Measurements from ENCODE around the gene MYH10.

MYH10 gene

GRCh38 chr17:8647956-8648355, 17.4 kb upstream of the MYH10 start:
- DNase-seq = no peak

GRCh38 chr17:8647202-8647601, 16.7 kb upstream of the MYH10 start:
- no peak for DNase-seq

DNA sequence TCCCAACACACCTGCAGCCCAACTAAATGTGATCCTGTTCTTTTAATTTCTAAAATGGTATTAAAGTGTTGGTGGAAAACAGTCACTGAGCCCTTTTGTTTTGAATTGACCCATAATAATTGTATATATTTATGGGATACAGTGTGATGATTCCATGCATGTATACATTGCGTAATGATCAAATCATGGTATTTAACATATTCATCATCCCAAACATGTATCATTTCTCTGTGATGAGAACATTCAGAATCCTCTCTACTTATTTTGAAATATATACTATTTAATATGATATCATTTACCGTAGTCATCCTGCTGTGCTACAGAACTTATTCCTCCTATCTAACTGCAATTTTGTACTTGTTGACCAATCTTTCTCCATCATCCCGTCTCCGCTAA, 14.0 kb upstream of the MYH10 start:
- no peak for DNase-seq

DNA sequence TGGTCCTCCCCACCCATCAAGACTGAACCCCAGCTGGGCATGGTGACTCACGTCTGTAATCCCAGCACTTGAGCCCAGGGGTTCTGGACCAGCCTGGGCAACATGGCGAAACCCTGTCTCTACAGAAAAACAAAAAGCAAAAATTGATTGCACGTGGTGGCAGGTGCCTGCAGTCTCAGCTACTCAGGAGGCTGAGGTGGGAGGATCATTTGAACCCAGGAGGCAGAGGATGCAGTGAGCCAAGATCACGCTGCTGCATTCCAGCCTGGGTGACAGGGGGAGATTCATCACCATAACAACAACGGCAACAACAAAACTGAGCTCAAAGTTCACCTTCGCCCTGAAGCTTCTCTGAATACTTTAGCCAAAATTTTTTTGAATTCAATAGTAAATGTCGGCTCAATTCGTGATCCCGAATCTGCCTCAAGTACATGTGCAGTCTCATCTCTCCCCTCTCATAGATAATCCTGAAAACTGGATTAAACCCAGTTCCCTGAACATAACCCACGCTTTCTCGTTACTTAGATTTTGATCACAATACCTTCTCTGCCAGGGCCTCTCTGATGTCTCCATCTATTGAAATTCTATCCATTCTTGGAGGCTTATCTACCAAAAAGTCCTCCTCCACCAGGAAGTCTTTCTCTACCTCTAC, 13.5 kb upstream of the MYH10 start:
- no peak for DNase-seq

- no peak for DNase-seq
Measured at GRCh38 chr17:8639709-8640108, 9.2 kb upstream of the MYH10 start.

DNA sequence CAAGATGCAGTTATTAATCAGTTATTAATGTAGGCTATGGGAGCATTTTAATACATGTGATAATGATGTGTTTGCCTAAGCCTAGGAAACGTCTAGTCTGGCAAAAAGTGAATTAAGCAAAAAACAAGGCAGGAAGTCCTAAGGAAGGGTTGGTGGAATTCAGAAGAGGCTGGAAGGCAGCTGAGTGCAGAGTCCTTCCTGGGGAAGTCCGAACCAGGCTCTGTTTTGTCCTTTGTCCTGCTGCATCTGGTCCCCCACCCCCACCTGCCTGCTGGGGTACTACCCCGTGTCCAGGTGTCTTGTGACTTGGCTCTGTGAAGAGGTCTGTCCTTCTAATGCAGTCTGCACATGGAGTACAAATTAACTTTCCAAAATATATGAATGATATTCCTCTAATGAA, 1.5 kb upstream of the MYH10 start:
- DNase-seq = no peak

GRCh38 chr17:8631554-8631877, 991 bp upstream of the MYH10 start:
- DNase-seq = no peak

GRCh38 chr17:8630802-8631553, 453 bp upstream of the MYH10 start:
- peak; percentile 97 for DNase-seq

DNA sequence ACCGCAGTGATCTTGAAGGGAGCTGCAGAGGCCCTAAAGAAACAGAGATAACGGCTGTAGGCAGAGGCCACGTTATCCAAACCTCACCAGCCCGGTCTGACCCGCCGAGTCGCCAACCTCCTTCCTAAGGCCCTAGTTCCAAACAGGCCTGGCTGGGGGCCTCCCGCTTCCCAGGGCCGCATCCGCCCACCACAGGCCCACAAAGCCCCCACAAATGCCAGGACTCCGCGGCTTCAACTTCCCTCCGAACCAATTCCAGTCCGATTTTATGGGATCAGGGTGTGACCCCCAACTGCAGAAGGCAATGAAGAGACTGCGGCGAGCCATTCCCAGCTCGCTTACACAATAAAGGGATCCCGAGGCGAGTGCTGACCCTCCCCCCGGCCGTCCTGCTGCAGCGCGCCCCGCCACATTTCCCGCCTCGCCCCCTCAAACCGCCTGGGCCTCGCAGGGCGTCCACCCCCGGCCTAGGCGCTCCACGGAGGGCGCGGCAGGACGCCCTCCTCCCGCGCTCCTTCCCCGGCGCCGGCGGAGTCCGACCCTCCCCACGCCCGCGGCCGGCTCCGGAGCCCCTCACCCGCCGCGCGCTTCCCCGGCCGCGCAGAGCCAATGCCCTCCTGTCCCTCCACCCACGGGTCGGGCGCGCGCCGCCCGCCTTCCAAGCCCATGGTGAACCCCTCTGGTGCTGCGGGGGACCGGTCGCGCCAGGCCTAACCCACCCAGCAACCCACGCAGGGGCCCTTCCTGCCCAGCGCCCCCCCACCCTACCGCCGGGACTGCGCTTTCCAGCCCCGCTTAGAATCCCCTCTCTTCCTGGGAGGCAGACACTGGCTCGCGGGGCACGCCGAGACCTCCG, 926 bp downstream of the MYH10 start:
- DNase-seq = no peak

- DNase-seq = peak; percentile 18
Measured at GRCh38 chr17:8628609-8629169, 1.8 kb downstream of the MYH10 start.

DNA sequence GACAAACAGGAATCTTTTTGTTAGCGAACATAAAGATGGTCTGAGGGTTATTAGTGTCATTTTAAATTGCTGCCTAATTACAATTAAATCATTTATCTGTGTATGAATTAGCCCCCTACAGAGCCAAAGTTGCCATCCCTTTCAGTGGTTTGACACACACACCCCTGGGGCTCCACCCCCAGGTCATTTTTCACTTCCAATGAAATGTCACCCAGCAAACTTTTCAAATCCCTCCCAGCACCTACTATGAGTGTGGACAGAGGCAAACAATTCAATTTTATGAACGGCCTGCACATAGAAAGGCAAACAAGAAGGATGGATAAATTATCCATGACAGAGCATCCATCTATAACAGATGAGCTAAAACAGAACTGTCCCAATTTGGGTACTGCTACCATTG, 2.4 kb downstream of the MYH10 start:
- DNase-seq = no peak

- DNase-seq = no peak
Measured at GRCh38 chr17:8623591-8623990, 6.9 kb downstream of the MYH10 start.

GRCh38 chr17:8622191-8622590, 8.3 kb downstream of the MYH10 start:
- DNase-seq = no peak

GRCh38 chr17:8621585-8621984, 8.9 kb downstream of the MYH10 start:
- no peak for DNase-seq

GRCh38 chr17:8619294-8619693, 11.2 kb downstream of the MYH10 start:
- no peak for DNase-seq

GRCh38 chr17:8618825-8619224, 11.7 kb downstream of the MYH10 start:
- no peak for DNase-seq

DNA sequence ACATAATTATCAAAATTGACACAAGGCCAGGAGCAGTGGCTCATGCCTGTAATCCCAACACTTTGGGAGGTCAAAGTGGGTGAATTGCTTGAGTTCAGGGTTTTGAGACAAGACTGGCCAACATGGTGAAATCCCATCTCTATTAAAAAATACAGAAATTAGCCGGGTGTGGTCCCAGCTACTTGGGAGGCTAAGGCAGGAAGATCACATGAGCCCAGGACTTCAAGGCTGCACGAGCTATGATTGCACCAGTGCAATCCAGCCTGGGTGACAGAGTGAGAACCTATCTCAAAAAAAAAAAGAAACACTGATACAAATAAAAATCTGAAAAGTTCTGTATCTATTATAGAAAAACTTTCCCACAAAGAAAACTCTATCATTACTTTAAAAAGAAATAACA, 15.5 kb downstream of the MYH10 start:
- DNase-seq = no peak

DNA sequence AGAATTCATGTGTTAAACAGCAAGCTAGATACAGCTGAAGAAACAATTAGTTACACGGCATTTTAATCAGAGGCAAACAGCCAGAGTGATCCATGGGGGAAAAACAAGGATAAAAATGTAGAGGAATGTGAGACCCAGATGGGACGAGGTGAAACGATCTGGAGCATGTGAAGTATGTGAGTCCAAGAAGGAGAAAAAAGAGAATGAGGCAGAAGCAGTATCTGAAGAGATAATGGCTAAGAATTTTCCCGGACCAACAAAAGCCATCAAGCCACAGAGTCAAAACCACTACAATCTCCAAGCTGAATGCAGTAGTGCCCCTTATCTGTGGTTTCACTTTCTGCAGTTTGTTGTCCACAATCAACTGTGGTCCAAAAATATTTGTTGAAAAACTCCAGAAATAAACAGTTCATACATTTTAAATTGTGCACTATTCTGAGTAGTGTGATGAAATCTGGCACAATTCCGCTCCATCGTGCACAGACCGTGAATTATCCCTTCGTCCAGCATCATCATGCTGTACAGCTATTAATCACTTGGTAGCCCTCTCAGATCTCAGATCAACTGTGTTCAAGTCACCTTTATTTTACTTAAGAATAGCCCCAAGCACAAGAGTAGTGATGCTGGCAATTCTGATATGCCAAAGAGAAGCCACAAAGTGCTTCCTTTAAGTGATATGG, 18.8 kb downstream of the MYH10 start:
- no peak for DNase-seq

GRCh38 chr17:8611137-8611536, 19.4 kb downstream of the MYH10 start:
- DNase-seq = no peak

GRCh38 chr17:8610558-8610957, 20.0 kb downstream of the MYH10 start:
- no peak for DNase-seq

- no peak for DNase-seq
Measured at GRCh38 chr17:8609910-8610309, 20.6 kb downstream of the MYH10 start.

DNA sequence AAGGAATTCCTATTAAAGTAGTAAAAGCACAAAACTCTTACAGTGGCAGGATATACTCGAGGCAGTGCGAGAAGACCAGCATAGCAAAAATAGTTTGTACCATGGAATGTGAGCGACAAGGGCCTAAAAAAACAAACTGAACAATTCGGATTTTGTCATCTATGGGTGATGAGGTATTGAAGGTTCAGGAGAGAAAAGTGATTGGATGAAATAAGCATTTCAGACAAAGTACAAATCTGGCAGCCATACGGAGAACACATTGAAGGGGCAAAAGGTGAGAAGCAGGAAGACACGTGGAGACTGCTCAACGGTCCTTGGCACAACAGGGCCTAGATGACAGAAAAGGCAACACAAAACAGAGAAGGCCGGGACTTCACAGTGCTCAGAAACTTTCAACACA, 22.5 kb downstream of the MYH10 start:
- DNase-seq = no peak

DNA sequence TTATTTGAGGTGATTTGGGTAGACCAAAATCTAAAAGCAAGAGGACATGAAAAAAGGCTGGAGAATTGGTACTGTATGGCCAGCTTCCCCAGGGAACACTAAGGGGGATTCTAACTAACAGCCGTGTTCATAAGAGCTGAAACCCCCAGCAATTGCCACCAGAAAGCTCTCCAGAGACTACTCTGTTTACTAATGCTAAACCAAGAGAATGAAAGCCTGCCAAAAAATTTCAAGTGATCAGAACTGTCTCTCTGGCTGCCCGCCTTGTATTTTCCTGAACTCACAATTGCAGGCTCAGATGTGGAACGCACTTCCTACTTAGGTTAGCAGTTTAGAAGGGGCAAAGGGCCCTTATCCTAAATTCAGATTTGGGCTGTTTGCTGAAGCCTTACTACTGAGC, 24.1 kb downstream of the MYH10 start:
- DNase-seq = peak; percentile 43
